ENCODE measurements around the gene CRTAC1. TPM values are rescaled to one million over a fixed set of nuclear protein-coding genes. Genes with fewer than 3 reads are reported as not detected.
"Not testable (repeated sequence)": the region's sequence is repeated elsewhere in the genome, so short reads cannot be mapped to it uniquely, and the experiment has no call there.

Gene CRTAC1
- total RNA-seq, 2 donors from 2014 or later: not detected

- ATAC-seq (replicated peaks); H3K36me3 Mint-ChIP-seq (ENCODE audit: low read depth); H3K27ac Mint-ChIP-seq: not testable (repeated sequence)
These were observed 188.3 kb downstream of the CRTAC1 start for GRCh38 chr10:97842114-97842513.

DNA sequence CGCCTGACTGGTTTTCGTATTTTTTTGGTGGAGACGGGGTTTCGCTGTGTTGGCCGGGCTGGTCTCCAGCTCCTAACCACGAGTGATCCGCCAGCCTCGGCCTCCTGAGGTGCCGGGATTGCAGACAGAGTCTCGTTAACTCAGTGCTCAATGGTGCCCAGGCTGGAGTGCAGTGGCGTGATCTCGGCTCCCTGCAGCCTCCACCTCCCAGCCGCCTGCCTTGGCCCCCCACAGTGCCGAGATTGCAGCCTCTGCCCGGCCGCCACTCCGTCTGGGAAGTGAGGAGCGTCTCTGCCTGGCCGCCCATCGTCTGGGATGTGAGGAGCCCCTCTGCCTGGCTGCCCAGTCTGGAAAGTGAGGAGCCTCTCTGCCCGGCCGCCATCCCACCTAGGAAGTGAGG, 189.3 kb downstream of the CRTAC1 start:
- H3K36me3 Mint-ChIP-seq (ENCODE audit: low read depth); ATAC-seq (replicated peaks); H3K27me3 Mint-ChIP-seq; H3K9me3 Mint-ChIP-seq; H3K4me3 Mint-ChIP-seq; H3K27ac Mint-ChIP-seq: not testable (repeated sequence)
- peaks cover 19% of the 10 kb centered on the region for H3K4me1 Mint-ChIP-seq

More at GRCh38 chr10:97842114-97842513, 188.3 kb downstream of the CRTAC1 start:
- peaks cover 11% of the 10 kb centered on the region for H3K4me1 Mint-ChIP-seq
- H3K27me3 Mint-ChIP-seq, H3K4me3 Mint-ChIP-seq, H3K9me3 Mint-ChIP-seq: not testable (repeated sequence)

- Mint-ChIP-seq H3K36me3 (ENCODE audit: low read depth) (no peaks in the 10 kb centered on the region), H3K9me3 (peaks cover 10% of the 10 kb centered on the region), H3K27me3 (no peaks in the 10 kb centered on the region), H3K4me1 (peaks cover 19% of the 10 kb centered on the region), H3K4me3 (no peak overlapping the region), H3K27ac (no peak overlapping the region)
- ATAC-seq (replicated peaks): no peak
These were observed 192.3 kb downstream of the CRTAC1 start for GRCh38 chr10:97838091-97838490.

- Mint-ChIP-seq H3K27me3 (no peaks in the 10 kb centered on the region), H3K4me3 (no peak overlapping the region), H3K36me3 (ENCODE audit: low read depth) (no peaks in the 10 kb centered on the region), H3K9me3 (peaks cover 10% of the 10 kb centered on the region), H3K4me1 (peaks cover 19% of the 10 kb centered on the region), H3K27ac (no peak overlapping the region)
- no peak for ATAC-seq (replicated peaks)
These were observed 194.0 kb downstream of the CRTAC1 start for GRCh38 chr10:97836446-97836845.

GRCh38 chr10:97831259-97831658, 199.2 kb downstream of the CRTAC1 start:
- H3K36me3 Mint-ChIP-seq (ENCODE audit: low read depth): no peaks in the 10 kb centered on the region
- no peak overlapping the region for H3K27ac Mint-ChIP-seq
- ATAC-seq (replicated peaks): no peak

DNA sequence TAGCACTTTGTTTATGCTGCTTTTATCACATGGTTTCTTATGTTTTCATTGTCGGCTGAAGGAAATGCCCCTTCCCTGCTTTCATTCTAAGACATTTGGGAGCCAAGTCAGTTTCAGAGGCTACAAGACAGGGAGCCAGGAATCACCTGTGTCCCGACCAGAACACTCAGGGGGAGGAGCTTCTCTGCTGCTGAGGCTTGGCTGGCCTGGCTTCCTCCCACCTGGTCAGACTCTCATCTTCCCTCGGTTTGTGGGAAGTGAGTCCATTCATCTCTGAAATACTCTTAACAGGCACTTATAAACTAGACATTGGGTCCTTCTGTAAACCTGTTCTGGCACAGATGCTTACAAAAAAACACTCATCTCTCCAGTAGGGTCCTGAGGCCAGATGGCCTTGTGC, 200.4 kb downstream of the CRTAC1 start:
- no peaks in the 10 kb centered on the region for H3K27me3 Mint-ChIP-seq
- H3K27ac Mint-ChIP-seq: peak overlapping the region; percentile 74
- H3K9me3 Mint-ChIP-seq: no peaks in the 10 kb centered on the region
- peaks cover 18% of the 10 kb centered on the region for H3K4me1 Mint-ChIP-seq
- H3K36me3 Mint-ChIP-seq (ENCODE audit: low read depth): no peaks in the 10 kb centered on the region
- ATAC-seq (replicated peaks): peak; percentile 39
- H3K4me3 Mint-ChIP-seq: no peak overlapping the region

More at GRCh38 chr10:97831259-97831658, 199.2 kb downstream of the CRTAC1 start:
- Mint-ChIP-seq H3K4me1 (peaks cover 18% of the 10 kb centered on the region), H3K4me3 (no peak overlapping the region), H3K27me3 (no peaks in the 10 kb centered on the region), H3K9me3 (peaks cover 2% of the 10 kb centered on the region)

DNA sequence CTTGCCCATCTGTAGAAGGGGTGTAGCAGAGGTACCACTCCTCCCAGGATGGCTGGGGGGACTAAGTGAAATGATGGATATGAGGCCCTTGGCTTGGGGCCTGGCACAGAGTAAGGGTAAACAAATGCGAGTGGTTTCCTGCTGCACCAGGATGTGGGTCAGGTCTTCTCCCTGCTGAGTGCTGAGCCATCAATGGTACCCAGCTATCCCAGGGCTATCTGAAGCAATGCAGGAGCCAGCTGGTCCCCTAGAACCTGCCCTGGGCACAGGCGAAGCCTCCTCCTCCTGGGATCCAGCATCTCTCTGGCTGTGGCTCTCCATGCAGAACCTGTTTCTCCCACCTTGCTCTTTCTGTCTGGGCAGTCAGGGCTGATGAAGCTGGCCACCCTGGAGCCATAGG, 201.7 kb downstream of the CRTAC1 start:
- H3K4me3 Mint-ChIP-seq: no peak overlapping the region
- H3K4me1 Mint-ChIP-seq: peaks cover 18% of the 10 kb centered on the region
- peak; percentile 73 for ATAC-seq (replicated peaks)
- no peaks in the 10 kb centered on the region for H3K36me3 Mint-ChIP-seq (ENCODE audit: low read depth)
- no peaks in the 10 kb centered on the region for H3K9me3 Mint-ChIP-seq
- H3K27ac Mint-ChIP-seq: peak overlapping the region; percentile 74
- H3K27me3 Mint-ChIP-seq: no peaks in the 10 kb centered on the region

DNA sequence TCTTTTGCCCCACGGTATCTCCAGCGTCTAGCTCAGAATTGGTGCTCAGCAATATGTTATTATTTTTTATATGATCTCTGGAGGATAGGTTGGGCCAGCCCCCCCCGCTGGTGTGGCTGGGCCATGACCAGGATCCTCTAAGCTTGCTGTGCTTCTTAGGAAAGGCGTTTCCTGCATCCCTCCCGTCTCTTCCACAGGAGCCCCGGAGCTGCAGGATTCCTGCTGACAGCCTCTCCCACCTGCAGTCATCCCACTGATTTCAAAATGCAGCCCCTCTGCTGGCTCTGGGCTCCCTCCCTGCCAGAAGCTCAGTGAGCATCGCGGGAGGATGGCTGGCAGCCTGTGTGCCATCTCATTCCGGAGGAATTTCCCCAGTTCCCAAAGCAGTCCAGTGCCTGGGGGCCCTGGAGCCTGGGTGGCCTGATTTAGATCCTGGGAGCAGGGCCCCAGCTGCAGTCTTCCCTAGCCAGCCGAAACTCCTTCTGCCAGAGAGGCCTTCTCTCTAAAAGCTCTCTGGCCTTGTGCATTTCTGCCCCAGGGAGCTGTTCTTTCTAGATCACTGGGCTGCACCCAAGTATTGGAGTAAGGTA, 202.6 kb downstream of the CRTAC1 start:
- no peaks in the 10 kb centered on the region for H3K9me3 Mint-ChIP-seq
- H3K27me3 Mint-ChIP-seq: no peaks in the 10 kb centered on the region
- H3K36me3 Mint-ChIP-seq (ENCODE audit: low read depth): no peaks in the 10 kb centered on the region
- H3K4me3 Mint-ChIP-seq: no peak overlapping the region
- no peak for ATAC-seq (replicated peaks)
- H3K27ac Mint-ChIP-seq: no peak overlapping the region
- peaks cover 18% of the 10 kb centered on the region for H3K4me1 Mint-ChIP-seq

GRCh38 chr10:97826892-97827291, 203.5 kb downstream of the CRTAC1 start:
- Mint-ChIP-seq H3K4me3 (no peak overlapping the region), H3K9me3 (no peaks in the 10 kb centered on the region), H3K27ac (no peak overlapping the region), H3K27me3 (no peaks in the 10 kb centered on the region), H3K4me1 (peaks cover 18% of the 10 kb centered on the region), H3K36me3 (ENCODE audit: low read depth) (no peaks in the 10 kb centered on the region)
- no peak for ATAC-seq (replicated peaks)

DNA sequence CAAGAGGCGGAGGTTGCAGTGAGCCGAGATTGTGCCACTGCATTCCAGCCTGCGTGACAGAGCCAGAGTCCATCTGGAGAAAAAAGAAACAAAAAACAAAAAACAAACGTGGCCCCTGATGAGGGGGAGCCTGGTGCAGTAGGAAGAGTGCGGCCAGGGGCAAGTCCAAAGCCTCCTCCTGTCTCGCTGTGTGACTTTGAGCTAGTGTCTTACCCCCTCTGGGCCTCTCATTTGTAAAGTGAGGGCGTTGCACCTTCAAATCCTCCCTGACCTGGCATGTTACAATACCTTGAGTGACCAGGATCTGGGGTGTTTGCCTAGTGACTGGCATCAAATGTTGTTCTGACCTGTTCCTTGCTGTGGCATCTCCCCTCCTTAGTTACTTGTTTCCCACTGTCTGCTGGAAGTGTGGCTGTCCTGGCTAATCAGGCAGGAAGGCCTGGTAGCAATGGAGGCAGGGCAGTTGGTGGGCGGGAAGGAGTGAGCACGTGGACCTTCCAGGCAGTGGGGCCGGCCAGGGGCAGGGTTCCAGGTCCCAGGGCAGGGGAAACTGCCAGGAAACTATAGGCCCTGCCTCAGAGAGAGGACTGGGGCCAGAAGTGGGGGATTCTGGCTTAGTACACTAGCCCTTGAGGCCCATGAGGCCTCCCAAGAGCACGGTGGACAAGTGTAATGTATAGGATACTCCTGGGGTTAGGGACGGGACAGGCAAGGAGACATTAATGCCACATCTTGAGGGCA, 205.2 kb downstream of the CRTAC1 start:
- Mint-ChIP-seq H3K9me3 (no peaks in the 10 kb centered on the region), H3K4me1 (peaks cover 16% of the 10 kb centered on the region), H3K27ac (no peak overlapping the region), H3K36me3 (ENCODE audit: low read depth) (no peaks in the 10 kb centered on the region), H3K4me3 (no peak overlapping the region), H3K27me3 (peaks cover 2% of the 10 kb centered on the region)
- ATAC-seq (replicated peaks): no peak

DNA sequence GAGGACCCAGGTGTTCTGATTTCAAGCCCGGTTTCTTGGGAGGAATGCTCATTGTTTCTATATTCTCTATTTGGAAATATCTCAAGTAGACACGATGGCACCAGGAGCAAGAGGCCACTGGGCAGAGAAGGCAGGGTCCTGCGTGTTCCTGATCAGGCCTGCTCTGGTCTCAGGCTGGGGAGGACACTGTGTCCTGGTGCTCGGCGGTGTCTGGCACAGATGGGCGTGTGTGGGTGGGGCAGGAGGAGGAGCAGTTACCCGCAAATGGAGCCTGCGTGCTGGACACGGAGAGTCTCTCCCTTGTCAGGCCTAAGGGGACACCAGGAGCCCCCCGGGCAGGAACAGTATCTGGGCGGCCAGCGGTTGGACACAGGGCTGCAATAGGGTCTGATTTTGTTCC, 206.7 kb downstream of the CRTAC1 start:
- peaks cover 6% of the 10 kb centered on the region for H3K4me1 Mint-ChIP-seq
- H3K4me3 Mint-ChIP-seq: no peak overlapping the region
- H3K9me3 Mint-ChIP-seq: no peaks in the 10 kb centered on the region
- peak overlapping the region; percentile 27 for H3K27ac Mint-ChIP-seq
- no peaks in the 10 kb centered on the region for H3K36me3 Mint-ChIP-seq (ENCODE audit: low read depth)
- no peak for ATAC-seq (replicated peaks)
- H3K27me3 Mint-ChIP-seq: peaks cover 2% of the 10 kb centered on the region

DNA sequence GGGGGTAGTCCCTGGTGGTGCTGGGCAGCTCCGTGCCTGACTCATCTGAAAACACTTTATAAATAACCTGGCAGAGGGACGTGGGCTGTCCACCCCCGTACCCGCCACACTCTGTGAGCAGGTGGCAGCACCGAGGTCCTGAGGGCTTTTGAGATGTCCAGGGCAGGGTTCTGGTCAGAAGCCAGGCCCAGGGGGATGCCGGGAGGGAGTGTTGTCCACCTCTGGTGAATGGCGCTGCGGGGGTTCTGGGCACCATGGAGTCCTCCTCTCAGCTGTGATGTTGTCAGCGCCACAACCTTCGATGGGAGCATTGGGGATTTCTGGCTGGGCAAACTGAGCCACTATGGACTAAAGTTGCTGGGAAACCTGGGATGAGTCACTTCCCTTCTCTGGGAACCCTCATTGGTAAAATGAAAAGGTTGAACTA, 208.1 kb downstream of the CRTAC1 start:
- Mint-ChIP-seq H3K4me1 (no peaks in the 10 kb centered on the region), H3K4me3 (no peak overlapping the region), H3K27ac (no peak overlapping the region), H3K9me3 (no peaks in the 10 kb centered on the region), H3K27me3 (peaks cover 2% of the 10 kb centered on the region), H3K36me3 (ENCODE audit: low read depth) (no peaks in the 10 kb centered on the region)
- peak; percentile 39 for ATAC-seq (replicated peaks)

DNA sequence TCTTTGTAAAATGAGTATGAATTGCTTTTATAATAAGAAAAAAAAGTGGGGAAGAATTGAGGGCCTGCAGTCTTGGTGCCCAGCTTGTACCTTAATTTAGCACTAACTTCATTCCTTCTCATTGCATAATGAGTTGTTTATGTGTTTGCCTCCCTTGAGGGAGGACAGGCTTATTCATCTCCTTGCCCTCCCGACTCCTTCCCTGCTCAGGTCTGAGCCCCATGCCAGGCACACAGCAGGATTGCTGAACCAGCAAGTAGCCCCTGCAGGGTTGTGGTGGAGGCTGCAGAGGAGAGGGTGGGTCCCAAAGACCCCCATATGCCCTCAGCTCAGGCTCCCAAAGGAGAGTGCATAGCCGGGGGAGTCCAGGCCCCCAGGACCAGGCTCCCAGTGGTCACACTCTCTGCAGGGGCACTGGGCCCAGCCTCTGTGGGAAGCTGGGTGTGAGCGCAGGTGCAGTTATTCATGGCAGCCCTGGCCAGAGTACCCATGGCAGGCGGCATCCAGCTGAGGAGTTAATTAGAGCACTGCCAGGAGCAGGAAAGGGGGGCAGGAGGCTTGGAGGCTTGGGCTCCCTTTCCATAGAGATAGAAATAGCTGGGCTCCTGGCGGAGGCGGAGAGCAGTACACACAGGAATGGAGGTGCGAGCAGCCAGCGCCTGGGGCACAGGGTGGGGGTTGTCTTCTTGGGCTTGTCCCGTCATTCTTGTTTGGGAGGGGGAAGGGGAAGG, 208.9 kb downstream of the CRTAC1 start:
- H3K27me3 Mint-ChIP-seq: peaks cover 2% of the 10 kb centered on the region
- no peaks in the 10 kb centered on the region for H3K9me3 Mint-ChIP-seq
- H3K4me3 Mint-ChIP-seq: no peak overlapping the region
- no peaks in the 10 kb centered on the region for H3K36me3 Mint-ChIP-seq (ENCODE audit: low read depth)
- H3K4me1 Mint-ChIP-seq: no peaks in the 10 kb centered on the region
- no peak overlapping the region for H3K27ac Mint-ChIP-seq
- no peak for ATAC-seq (replicated peaks)

DNA sequence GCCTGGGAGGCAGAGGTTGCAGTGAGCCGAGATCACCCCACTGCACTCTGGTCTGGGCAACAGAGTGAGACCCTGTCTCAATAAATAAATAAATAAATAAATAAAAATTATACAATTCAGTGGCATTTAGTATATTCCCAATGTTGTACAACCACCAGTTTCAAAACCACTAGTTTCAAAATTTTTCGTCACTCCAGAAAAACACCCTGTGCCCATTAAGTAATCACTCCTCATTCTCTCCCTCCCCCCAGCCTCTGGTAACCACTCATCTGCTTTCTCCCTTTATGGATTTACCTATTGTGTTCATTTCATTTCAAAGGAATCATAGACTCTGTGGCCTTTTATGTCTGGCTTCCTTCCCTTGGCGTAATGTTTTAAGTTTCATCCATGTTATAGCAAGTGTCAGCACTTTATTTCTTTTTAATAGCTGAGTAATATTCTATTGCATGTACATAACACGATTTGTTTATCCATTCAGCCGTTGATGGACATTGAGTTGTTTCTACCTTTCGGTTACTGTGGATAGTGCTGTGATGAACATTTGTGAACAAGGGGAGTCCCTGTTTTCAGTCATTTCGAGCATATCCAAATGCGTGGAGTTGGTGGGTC, 210.2 kb downstream of the CRTAC1 start:
- Mint-ChIP-seq H3K36me3 (ENCODE audit: low read depth) (no peaks in the 10 kb centered on the region), H3K4me1 (no peaks in the 10 kb centered on the region), H3K27ac (no peak overlapping the region), H3K4me3 (no peak overlapping the region), H3K9me3 (no peaks in the 10 kb centered on the region), H3K27me3 (peaks cover 2% of the 10 kb centered on the region)
- no peak for ATAC-seq (replicated peaks)
